ENCODE results near the gene DHRS13. TPM values are rescaled to one million over a fixed set of nuclear protein-coding genes. Genes with fewer than 3 reads are reported as not detected.

DHRS13 gene
- total and polyA plus RNA-seq, 2 donors (not counting 3 experiments of a cell fraction or from before 2014, with no cell fraction given), result 7.2 to 9.3 TPM

- ChIA-PET CTCF (interaction anchor here (0.8 to 1.6 kb wide), 5 partner anchors 12 to 177 kb away, joined by 3 to 5 read pairs (median 5); no protein-coding TSS in a partner anchor), POLR2A (interaction anchor here (1.4 kb wide), 1 partner anchor 9 kb away, joined by 5 read pairs; no protein-coding TSS in a partner anchor)
- Histone ChIP-seq H3K4me3 (replicated peaks in 1 of 3; ENCODE audit: insufficient read depth in 1 of 3, low read depth in 1 of 3, low read length in 3 of 3) (no peak overlapping the region), H3K79me2 (ENCODE audit: control insufficient read depth, insufficient read depth, low read length) (peaks cover 88% of the 10 kb centered on the region), H3K9me1 (replicated peaks; ENCODE audit: control insufficient read depth, extremely low read depth, insufficient read depth, low read length) (no peaks in the 10 kb centered on the region), H3K36me3 (ENCODE audit: control insufficient read depth in 2 of 2, extremely low read depth in 1 of 2, insufficient read depth in 2 of 2, low read length in 2 of 2) (no peaks in the 10 kb centered on the region), H3K9ac (replicated peaks; ENCODE audit: extremely low read depth, insufficient read depth, low read length) (no peak overlapping the region), H3K27me3 (ENCODE audit: control insufficient read depth in 2 of 2, insufficient read depth in 2 of 2, low read length in 2 of 2) (no peaks in the 10 kb centered on the region), H4K20me1 (replicated peaks; ENCODE audit: control insufficient read depth, extremely low read depth, insufficient read depth, low read length) (peaks cover 9% of the 10 kb centered on the region), H3K4me2 (ENCODE audit: insufficient read depth, low read length) (no peak overlapping the region), H3K27ac (ENCODE audit: insufficient read depth, low read depth, low read length) (no peak overlapping the region), H3K9me3 (replicated peaks; ENCODE audit: control insufficient read depth, insufficient read depth, low read length) (no peaks in the 10 kb centered on the region), H3K4me1 (ENCODE audit: control insufficient read depth, extremely low read depth, insufficient read depth, low read length) (peaks cover 26% of the 10 kb centered on the region), H2AFZ (ENCODE audit: low read depth, low read length) (no peak overlapping the region)
- FAIRE-seq (peak; percentile 18), DNase-seq (ENCODE audit: low read depth, low spot score) (no peak)
- intact Hi-C loops (cut with micrococcal nuclease), result no loop called here
- no TSS peak for BruUV-seq (replicated peaks)
- dilution Hi-C loops (cut with MboI; ENCODE audit: extremely low pct_ligation_motif_present, low sequenced_read_pairs), result no loop called here
- TF ChIP-seq FOS (IDR thresholded peaks at IDR 0.05; ENCODE audit: borderline replicate concordance, insufficient read depth, low read length) (no peak), POLR2AphosphoS5 (IDR thresholded peaks at IDR 0.05; ENCODE audit: insufficient read depth, low read depth, low read length) (no peak)
These were observed 38.4 kb upstream of the DHRS13 start for GRCh38 chr17:28941251-28941650.

- Histone ChIP-seq H4K20me1 (replicated peaks; ENCODE audit: control insufficient read depth, extremely low read depth, insufficient read depth, low read length) (peaks cover 9% of the 10 kb centered on the region), H3K9ac (replicated peaks; ENCODE audit: extremely low read depth, insufficient read depth, low read length) (no peak overlapping the region), H3K36me3 (ENCODE audit: control insufficient read depth in 2 of 2, extremely low read depth in 1 of 2, insufficient read depth in 2 of 2, low read length in 2 of 2) (no peaks in the 10 kb centered on the region), H3K4me2 (ENCODE audit: insufficient read depth, low read length) (no peak overlapping the region), H3K9me3 (replicated peaks; ENCODE audit: control insufficient read depth, insufficient read depth, low read length) (no peaks in the 10 kb centered on the region), H3K4me1 (ENCODE audit: control insufficient read depth, extremely low read depth, insufficient read depth, low read length) (peaks cover 22% of the 10 kb centered on the region), H3K4me3 (replicated peaks in 1 of 3; ENCODE audit: insufficient read depth in 1 of 3, low read depth in 1 of 3, low read length in 3 of 3) (no peak overlapping the region), H3K79me2 (ENCODE audit: control insufficient read depth, insufficient read depth, low read length) (peaks cover 92% of the 10 kb centered on the region), H3K27me3 (ENCODE audit: control insufficient read depth in 2 of 2, insufficient read depth in 2 of 2, low read length in 2 of 2) (no peaks in the 10 kb centered on the region), H2AFZ (ENCODE audit: low read depth, low read length) (no peak overlapping the region), H3K27ac (ENCODE audit: insufficient read depth, low read depth, low read length) (no peak overlapping the region), H3K9me1 (replicated peaks; ENCODE audit: control insufficient read depth, extremely low read depth, insufficient read depth, low read length) (no peaks in the 10 kb centered on the region)
- ChIA-PET CTCF (interaction anchor here (0.8 to 2.9 kb wide), 6 partner anchors 11 to 177 kb away, joined by 3 to 9 read pairs (median 5); no protein-coding TSS in a partner anchor), POLR2A (interaction anchor here (1.4 kb wide), 1 partner anchor 9 kb away, joined by 5 read pairs; no protein-coding TSS in a partner anchor)
- dilution Hi-C loops (cut with MboI; ENCODE audit: extremely low pct_ligation_motif_present, low sequenced_read_pairs) (no loop called here), intact Hi-C loops (cut with micrococcal nuclease) (no loop called here)
- FAIRE-seq, result peak; percentile 79
- DNase-seq (ENCODE audit: low read depth, low spot score), result no peak
- TF ChIP-seq EZH2 (IDR thresholded peaks at IDR 0.05; ENCODE audit: borderline replicate concordance, low read depth, low read length, severe bottlenecking) (no peak), POLR2AphosphoS5 (IDR thresholded peaks at IDR 0.05; ENCODE audit: insufficient read depth, low read depth, low read length) (no peak), GATA2 (IDR thresholded peaks at IDR 0.05; ENCODE audit: insufficient read depth, insufficient read length, low read depth, low read length) (no peak), MYC (IDR thresholded peaks at IDR 0.05; ENCODE audit: low read depth, low read length) (no peak), POLR2A (IDR thresholded peaks at IDR 0.05; ENCODE audit: low read depth, low read length) (no peak), MAX (IDR thresholded peaks at IDR 0.05; ENCODE audit: insufficient read depth, insufficient read length) (no peak), JUN (IDR thresholded peaks at IDR 0.05; ENCODE audit: borderline replicate concordance, insufficient read depth, insufficient read length, low read depth) (no peak), CTCF (IDR thresholded peaks at IDR 0.05; ENCODE audit: extremely low read depth in 1 of 2, insufficient read depth in 1 of 2, low read depth in 1 of 2, low read length in 2 of 2) (no peak), FOS (IDR thresholded peaks at IDR 0.05; ENCODE audit: borderline replicate concordance, insufficient read depth, low read length) (no peak)
- no TSS peak for BruUV-seq (replicated peaks)
These were observed 37.8 kb upstream of the DHRS13 start for GRCh38 chr17:28940675-28941074.

All from endothelial cell of umbilical vein (primary cell).